Stimulated activated CD4-positive, alpha-beta T cell treated with anti-CD3 and anti-CD28 coated beads, Interleukin-1b, Interleukin-23, amount 100 ng/mL, for 24 hours (primary cell): Measurements from ENCODE around the gene XRCC1.
"Not testable (repeated sequence)": the region's sequence is repeated elsewhere in the genome, so short reads cannot be mapped to it uniquely, and the experiment has no call there.

Source experiments
- DNase-seq, 4 experiments: peaks; one replicate each; pipeline ENCODE4 v3.0.0-alpha.2; 2020; ENCODE audit warnings: low read depth in 4 of 4, low spot score in 1 of 4

The XRCC1 gene

GRCh38 chr19:43575156-43575950 lies at the start of gene XRCC1, which contains the start of gene PINLYP:
TSS of gene XRCC1 (minus strand) at chr19:43575527. CDS start at chr19:43575458, 69 bp downstream.
TSS of gene PINLYP (plus strand) at chr19:43575801. CDS start at chr19:43577192, 1,391 bp downstream.
- peak; percentile 82 to 97 (median 93) for DNase-seq

DNA sequence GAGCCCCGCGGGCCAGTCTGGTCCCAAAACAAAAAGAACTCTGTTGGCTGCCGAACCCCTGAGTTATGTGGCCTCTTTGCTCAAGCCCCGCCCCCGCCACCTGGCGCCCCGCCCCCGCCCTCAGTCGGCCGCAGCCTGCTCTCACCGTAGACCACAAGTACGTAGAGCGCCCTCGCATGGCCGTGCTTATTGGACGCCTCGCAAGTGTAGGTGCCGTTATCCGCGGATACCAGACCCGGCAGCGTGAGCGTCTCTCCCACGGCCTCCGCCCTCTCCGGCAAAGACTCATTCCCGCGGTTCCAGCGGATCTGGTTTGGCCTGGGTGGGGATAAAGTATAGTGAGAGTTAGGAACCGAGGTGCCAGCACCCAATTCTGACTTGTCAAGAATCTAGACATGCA lies 49.6 kb upstream of the XRCC1 start:
- peak; percentile 65 to 81 (median 72) for DNase-seq

DNA sequence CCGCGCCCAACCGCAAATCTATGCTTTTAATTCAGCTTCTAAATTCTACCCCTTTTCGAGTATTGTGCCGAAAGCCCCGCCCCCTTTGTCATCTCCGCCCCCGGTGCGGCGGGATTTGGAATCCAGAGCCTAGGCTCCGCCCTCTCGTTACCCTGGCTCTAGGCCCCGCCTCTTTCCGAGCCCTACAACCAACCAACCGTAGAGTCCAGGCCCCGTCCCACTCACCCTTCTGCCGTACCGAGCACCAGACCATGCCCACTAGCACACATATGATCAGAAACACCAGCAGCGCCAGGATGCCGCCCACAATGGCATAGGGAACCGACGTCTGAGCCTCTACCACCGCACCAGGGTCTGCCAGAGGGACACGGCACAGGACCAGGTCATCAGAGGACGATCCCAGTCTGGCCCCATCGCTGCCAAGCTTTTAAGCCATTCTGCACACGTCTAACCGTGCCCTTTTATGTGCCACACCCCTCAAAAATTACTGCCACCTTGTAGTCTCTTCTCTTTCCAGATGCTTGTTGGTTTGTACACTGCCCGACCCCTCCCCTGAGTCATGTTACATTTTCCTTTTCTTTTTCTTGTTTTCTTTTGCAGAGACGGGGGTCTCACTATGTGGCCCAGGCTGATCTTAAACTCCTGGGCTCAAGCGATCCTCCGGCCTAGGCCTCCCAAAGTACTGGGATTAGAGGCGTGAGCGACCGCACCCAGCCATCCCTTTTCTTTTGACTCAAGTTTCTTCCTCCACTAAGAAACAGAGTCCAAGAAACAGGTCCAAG lies 48.8 kb upstream of the XRCC1 start:
- no peak for DNase-seq

DNA sequence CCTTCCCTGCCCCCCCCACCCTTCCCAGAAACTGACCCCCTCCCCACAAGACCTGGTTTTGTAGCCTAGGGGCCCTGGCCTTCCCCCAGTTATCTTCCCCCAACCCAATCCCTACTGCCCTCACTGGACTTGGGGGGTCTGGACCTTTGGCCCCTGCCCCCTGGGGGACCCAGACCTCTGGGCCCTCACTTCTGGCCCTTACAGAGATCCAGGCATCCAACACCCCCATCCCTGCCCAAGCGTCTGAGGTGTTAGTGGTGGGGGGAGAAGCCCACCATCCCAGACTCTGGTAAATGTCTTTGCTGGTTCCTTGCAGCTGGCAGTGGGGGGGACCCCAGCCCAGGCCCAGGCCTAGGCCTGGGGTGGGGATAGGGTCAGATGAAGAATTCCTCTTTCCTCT lies 47.6 kb upstream of the XRCC1 start:
- no peak for DNase-seq

DNA sequence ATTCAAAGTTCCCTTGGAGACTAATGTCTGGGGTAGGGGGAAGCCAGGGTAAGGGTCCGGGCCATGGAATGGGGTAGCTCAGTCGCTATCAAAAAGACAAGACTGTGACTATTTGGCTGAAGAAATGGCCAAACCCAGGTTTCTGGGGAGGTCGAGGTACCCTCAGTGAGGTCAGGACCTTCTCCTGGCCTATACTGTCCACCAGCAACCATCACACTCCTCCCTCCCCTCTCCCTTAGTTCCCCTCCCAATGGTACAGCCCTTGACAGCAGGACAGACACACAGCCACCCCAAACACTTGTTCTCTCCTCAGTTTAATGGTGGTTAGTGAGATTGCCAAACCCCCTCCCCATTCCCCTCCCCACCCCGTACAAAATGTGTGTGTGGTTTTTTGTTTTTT lies 46.7 kb upstream of the XRCC1 start:
- no peak for DNase-seq

- peak in 2 of 4 experiments; percentile 75 to 82 for DNase-seq
Observed at GRCh38 chr19:43620061-43621001, 45.0 kb upstream of the XRCC1 start.

DNA sequence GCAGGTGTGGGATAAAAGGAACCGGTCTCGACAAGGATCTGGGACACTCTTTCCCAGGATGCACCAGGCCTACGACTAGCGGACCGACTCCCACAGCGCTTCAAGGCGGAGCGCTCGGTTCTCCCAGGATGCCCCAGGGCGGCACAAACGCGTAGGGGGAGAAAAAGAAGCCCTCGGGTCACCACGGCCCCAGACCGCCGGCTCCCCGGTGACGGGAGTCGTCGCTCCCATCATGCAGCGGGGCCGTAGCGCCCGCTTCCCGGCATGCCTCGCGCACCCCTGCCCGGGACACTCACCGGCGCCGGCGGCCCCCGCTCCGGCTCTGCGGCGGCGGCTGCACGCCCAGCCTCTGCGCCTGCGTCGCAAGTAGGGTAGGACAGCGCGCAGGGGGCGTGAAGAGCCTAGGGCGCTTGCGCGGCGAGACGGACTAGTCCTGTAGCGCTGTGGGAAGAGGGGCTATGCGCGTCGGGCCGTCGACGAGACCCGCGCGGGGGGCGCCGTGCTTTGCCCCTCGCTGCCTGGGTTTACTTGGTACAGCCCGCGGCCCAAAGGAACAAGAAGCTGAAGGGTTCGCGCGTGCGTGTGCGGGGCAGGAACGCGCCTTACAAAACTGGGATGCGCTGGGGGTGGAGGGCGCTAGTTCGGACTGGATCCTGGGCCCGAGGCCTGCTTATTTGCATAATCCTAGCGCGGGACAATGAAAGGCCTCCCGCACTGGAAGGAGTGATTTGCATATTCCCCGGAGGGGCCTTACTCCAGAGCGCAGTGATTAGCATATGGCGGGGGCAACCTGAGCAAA lies 44.1 kb upstream of the XRCC1 start, which contains the start of gene ZNF428:
Gene ZNF428 (minus strand): TSS at position 368 of the 799 bp plus-strand sequence. CDS start 5,325 bp downstream, outside the sequence.
- peak; percentile 60 to 84 (median 80) for DNase-seq

- DNase-seq, result peak in 1 of 4 experiments; percentile 52
Observed at GRCh38 chr19:43618921-43619261, 43.6 kb upstream of the XRCC1 start.

GRCh38 chr19:43616954-43617353 lies 41.6 kb upstream of the XRCC1 start:
- no peak for DNase-seq

DNA sequence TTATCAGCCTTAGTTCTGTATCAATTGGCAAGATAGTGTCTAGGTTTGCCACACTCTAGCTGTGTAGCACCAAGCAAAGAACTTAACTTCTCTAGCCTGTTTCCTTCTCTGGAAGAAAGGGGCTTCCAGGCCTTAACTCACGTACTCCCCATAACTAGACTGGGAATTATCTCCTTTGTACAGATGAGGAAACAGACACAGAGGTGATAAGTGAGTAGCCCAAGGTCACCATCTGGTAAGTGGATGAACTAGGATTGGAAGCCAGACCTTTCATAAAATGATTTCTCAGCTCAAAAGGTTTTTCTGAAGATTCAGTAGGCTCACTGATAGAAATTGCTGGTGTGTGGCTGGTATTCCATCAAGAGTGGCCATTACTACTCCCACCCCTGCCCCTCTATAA lies 41.0 kb upstream of the XRCC1 start:
- no peak for DNase-seq

DNA sequence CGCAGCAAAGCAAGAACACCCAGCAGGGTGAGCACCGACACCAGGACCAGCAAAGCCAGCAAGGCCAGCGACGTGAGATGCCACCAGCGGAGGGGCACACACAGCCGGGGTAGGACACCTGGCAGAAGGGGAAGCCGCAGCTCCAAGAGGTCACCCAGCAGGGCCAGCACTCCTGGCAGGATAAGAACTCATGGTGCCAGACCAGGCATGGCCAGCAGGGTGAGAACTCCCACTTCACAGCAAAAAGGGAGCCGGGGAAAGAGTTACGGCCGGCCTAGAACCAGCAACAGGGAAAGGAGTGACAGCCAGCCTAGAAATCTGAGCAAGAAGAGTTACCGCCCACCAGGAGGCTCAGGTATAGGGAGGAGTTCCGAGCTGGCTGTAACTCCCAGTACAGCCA lies 37.0 kb upstream of the XRCC1 start:
- no peak for DNase-seq

- DNase-seq, result no peak
Observed at GRCh38 chr19:43611788-43612187, 36.5 kb upstream of the XRCC1 start, which contains the start of gene SRRM5. TSS of gene SRRM5 (plus strand) at chr19:43612088. CDS start at chr19:43612122, 34 bp downstream.

DNA sequence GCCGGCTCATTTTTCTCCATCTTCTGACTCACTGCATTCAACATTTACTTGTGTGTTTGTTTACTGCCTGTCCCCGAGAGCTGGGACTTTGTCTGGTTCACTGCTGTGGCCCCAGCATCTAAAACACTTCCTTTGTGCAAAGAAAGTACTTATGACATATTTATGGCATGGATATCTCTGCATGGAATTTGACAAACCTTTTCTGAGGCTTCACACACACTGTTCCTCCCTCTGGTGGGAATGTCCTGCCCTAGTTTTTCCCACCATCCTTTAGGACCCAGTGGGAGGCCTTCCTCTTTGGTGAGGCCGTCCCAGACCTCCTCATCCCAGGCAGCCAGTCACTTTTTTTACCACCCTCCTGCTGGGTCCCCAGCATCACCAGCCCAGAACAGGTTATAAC lies 35.2 kb upstream of the XRCC1 start:
- no peak for DNase-seq

DNA sequence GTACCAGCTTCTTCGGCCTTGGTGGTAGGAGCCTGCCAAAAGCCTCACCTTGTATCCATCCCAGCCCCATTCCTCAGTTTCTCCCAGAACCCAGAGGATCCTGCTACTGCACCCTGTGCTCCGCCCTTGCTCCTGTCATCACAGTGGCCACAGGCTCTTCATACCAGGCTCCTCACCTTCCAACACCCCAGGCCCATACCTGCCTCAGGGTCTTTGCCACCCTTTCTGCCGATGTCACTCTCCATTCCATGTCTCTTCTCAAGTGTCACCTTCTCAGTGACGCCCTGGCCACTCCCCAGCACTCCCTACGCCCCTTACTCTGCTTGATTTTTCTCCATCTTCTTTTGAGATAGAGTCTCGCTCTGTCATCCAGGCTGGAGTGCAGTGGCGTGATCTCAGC lies 34.5 kb upstream of the XRCC1 start:
- no peak for DNase-seq

- no peak for DNase-seq
Observed at GRCh38 chr19:43607238-43608205, 32.2 kb upstream of the XRCC1 start.

- no peak for DNase-seq
Observed at GRCh38 chr19:43606569-43607229, 31.4 kb upstream of the XRCC1 start.

GRCh38 chr19:43605875-43606568 lies 30.7 kb upstream of the XRCC1 start:
- DNase-seq, result no peak

DNA sequence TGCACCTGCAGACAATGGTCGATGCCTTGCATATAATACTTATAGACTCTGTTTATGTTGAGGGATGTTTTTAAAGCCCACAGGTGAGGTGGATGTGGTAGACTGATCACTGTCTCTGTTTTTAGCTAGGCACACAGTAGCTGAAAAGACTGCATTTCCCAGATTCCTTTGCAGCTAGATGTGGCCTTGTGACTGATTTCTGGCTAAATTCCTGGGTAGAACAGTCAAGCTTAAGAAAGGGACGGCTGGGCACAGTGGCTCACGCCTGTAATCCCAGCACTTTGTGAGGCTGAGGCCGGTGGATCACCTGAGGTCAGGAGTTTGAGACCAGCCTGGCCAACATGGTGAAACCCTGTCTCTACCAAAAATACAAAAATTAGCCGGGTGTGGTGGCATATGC lies 25.0 kb upstream of the XRCC1 start:
- not testable (repeated sequence) for DNase-seq
